HL-60 (cell line): ENCODE measurements around the gene PPP2CA.

Experiments
- CTCF ChIP-seq: IDR thresholded peaks from one replicate; pipeline ENCODE4 v1.5.1; 2011; ENCODE audit warnings: low read length, control low read depth, inconsistent platforms; ENCODE audit not compliant: insufficient read depth
- SPI1 ChIP-seq: IDR thresholded peaks from 2 replicates; pipeline ENCODE4 v1.6.1; 2012; ENCODE audit warnings: low read depth, mild to moderate bottlenecking, borderline replicate concordance

DNA sequence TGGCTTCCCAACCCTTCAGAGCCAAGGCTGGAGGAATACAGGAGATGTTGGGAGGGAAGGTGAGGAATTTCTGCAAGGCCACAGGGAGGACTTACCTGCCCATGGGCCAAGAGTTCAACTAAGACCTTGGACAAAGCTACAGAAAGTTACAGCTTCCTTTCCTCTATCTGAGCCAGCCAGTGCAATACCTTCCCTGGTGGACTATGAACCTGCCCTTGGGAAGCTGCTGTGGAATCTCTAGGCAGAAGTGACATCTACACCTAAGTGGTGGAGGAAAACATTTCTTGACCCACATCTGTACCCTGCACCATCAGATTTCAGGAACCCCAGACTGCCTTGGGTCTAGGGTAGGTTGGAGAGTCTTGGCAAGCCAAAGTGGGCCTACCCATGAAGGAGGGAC lies 42.4 kb downstream of the PPP2CA start:
- TF ChIP-seq CTCF (no peak), SPI1 (no peak)
